ENCODE measurements around the gene HPS5. TPM values are rescaled to one million over a fixed set of nuclear protein-coding genes. Genes with fewer than 3 reads are reported as not detected.

Gene HPS5
- total and polyA plus RNA-seq, 8 donors, result 5.2 to 61.3 (median 7.1) TPM

DNA sequence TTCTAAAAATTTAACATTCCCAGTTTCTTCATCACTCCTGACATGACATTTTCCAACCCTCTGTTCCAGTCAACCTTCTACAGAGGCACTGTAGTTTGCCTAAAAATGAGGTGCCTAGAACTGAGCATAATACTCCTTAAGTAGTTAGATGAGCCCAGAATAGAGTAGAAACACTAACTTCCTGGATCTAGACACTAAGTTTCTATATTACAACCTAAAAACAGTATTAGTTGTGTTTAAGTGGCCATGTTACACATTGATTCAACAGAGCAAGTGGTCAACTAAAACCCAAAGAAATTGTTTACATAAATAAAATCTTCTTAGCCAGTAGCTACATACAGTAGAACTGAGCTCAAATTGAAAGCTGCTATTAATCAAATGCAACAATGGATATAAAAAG lies 1.3 kb downstream of the HPS5 start:
- no peak for DNase-seq
- Histone ChIP-seq H3K27ac (no peak overlapping the region), H3K4me1 (peaks cover 34 to 56% (median 43%) of the 10 kb centered on the region in 4 donors), H3K36me3 (peaks cover 0 to 8% (median 6%) of the 10 kb centered on the region in 4 donors), H3K27me3 (no peaks in the 10 kb centered on the region), H3K9me3 (no peaks in the 10 kb centered on the region), H3K4me3 (no peak overlapping the region)
- intact Hi-C loops (cut with DNase I; ENCODE audit: low total_unique reads), result loop anchor here (10.0 kb wide), 1 partner anchor 54 kb away; no protein-coding TSS in a partner anchor
- TF ChIP-seq EP300 (IDR thresholded peaks at IDR 0.05) (no peak), POLR2AphosphoS5 (IDR thresholded peaks at IDR 0.05) (no peak), POLR2A (IDR thresholded peaks at IDR 0.05) (no peak)
- TF ChIP-seq, protein P1, sequence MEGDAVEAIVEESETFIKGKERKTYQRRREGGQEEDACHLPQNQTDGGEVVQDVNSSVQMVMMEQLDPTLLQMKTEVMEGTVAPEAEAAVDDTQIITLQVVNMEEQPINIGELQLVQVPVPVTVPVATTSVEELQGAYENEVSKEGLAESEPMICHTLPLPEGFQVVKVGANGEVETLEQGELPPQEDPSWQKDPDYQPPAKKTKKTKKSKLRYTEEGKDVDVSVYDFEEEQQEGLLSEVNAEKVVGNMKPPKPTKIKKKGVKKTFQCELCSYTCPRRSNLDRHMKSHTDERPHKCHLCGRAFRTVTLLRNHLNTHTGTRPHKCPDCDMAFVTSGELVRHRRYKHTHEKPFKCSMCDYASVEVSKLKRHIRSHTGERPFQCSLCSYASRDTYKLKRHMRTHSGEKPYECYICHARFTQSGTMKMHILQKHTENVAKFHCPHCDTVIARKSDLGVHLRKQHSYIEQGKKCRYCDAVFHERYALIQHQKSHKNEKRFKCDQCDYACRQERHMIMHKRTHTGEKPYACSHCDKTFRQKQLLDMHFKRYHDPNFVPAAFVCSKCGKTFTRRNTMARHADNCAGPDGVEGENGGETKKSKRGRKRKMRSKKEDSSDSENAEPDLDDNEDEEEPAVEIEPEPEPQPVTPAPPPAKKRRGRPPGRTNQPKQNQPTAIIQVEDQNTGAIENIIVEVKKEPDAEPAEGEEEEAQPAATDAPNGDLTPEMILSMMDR (IDR thresholded peaks at IDR 0.05), result no peak

DNA sequence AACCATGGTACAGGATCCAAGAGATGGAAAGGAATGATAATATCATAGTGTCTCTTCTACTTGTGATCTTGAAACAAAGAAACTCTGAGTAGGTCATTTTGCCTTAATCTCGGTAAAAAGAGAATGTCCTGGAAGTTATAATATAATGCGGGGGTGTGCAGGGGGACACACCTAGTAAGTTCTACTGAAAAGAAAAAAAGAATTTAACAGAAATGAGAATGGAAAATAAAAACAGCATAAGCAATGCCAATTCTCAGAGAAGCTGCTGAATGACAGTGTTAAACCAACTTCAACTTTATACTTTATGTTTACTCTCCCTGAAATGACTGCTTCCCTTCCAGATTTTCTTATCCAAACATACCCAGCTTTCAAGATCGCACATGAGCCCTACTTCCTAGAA lies 2.0 kb downstream of the HPS5 start:
- DNase-seq, result no peak
- Histone ChIP-seq H3K36me3 (peaks cover 0 to 6% (median 4%) of the 10 kb centered on the region in 4 donors), H3K9me3 (no peaks in the 10 kb centered on the region), H3K4me3 (no peak overlapping the region), H3K4me1 (peaks cover 30 to 49% (median 39%) of the 10 kb centered on the region in 4 donors), H3K27me3 (no peaks in the 10 kb centered on the region), H3K27ac (peak overlapping the region in 1 of 5 donors; percentile 0)
- intact Hi-C loops (cut with DNase I; ENCODE audit: low total_unique reads), result loop anchor here (10.0 kb wide), 1 partner anchor 55 kb away; no protein-coding TSS in a partner anchor
- 60 to 70% (median 66%) methylated on average over 3 of the region's 3 CpGs for WGBS, 5 donors
- TF ChIP-seq EP300 (IDR thresholded peaks at IDR 0.05) (no peak), POLR2AphosphoS5 (IDR thresholded peaks at IDR 0.05) (no peak), POLR2A (IDR thresholded peaks at IDR 0.05) (no peak)
- TF ChIP-seq, protein P1 (IDR thresholded peaks at IDR 0.05), result no peak

DNA sequence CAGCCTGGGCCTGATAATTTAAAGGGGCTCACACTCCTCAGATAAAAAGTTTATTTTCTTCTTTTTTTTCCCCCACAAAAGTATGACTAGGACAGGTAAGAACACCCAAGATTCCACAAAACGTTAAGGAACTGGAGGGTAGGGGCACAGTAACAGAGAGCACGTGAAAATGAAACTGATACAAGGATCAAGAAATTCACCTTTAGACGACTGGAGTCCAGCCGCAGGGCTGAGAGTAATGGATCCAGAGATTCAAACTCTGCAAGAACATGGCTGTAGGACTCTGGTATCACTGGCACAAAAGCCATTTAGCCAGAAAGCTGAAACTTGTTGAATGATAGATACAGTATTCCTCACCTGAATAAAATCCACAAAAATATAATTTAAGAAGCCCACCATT lies 4.4 kb downstream of the HPS5 start:
- TF ChIP-seq POLR2AphosphoS5 (IDR thresholded peaks at IDR 0.05) (no peak), POLR2A (IDR thresholded peaks at IDR 0.05) (no peak), EP300 (IDR thresholded peaks at IDR 0.05) (no peak)
- TF ChIP-seq, protein P1 (IDR thresholded peaks at IDR 0.05), result no peak
- no peaks in the 10 kb centered on the region for H3K9me3 ChIP-seq
- intact Hi-C loops (cut with DNase I; ENCODE audit: low total_unique reads), result no loop called here
- H3K27me3 ChIP-seq, result no peaks in the 10 kb centered on the region
- no peak for DNase-seq
- H3K4me3 ChIP-seq, result no peak overlapping the region
- H3K27ac ChIP-seq, result no peak overlapping the region
- WGBS, 5 donors, result 87 to 98% (median 96%) methylated on average over 4 of the region's 4 CpGs
- peaks cover 0 to 6% (median 3%) of the 10 kb centered on the region in 4 donors for H3K36me3 ChIP-seq
- peaks cover 12 to 38% (median 26%) of the 10 kb centered on the region in 4 donors for H3K4me1 ChIP-seq

DNA sequence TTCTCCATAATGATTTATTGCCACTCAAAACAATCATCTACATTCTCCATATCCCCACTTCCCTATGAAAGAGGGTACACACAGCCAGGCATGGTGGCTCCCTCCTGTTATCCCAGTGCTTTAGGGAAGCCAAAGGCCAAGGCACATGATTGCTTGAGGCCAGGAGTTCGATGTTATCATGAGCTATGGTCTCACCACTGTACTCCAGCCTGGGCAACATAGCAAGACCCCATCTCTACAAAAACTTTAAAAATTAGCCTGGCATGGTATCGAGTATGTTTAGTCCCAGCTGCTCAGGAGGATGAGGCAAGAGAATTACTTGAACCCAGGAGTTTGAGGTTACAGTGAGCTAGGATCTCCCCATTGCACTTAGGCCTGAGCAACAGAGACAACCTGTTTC lies 6.0 kb downstream of the HPS5 start:
- DNase-seq, result no peak
- Histone ChIP-seq H3K9me3 (no peaks in the 10 kb centered on the region), H3K4me1 (peaks cover 12 to 49% (median 26%) of the 10 kb centered on the region in 4 donors), H3K27me3 (no peaks in the 10 kb centered on the region), H3K36me3 (peaks cover 3 to 14% (median 11%) of the 10 kb centered on the region in 4 donors), H3K4me3 (no peak overlapping the region), H3K27ac (no peak overlapping the region)
- intact Hi-C loops (cut with DNase I; ENCODE audit: low total_unique reads), result no loop called here
- 94 to 100% (median 96%) methylated on average over 2 of the region's 2 CpGs for WGBS, 5 donors
- no peak for TF ChIP-seq EP300 (IDR thresholded peaks at IDR 0.05)
- no peak for TF ChIP-seq POLR2A (IDR thresholded peaks at IDR 0.05)
- no peak for TF ChIP-seq POLR2AphosphoS5 (IDR thresholded peaks at IDR 0.05)
- TF ChIP-seq, protein P1 (IDR thresholded peaks at IDR 0.05), result no peak

Measured in stomach (tissue), 9 donors.